ENCODE data around the gene RPRD1B. TPM values are rescaled to one million over a fixed set of nuclear protein-coding genes. Genes with fewer than 3 reads are reported as not detected.

RPRD1B gene
- total and polyA plus RNA-seq, 3 donors from 2014 or later = 30.4 to 50.5 (median 41.9) TPM

GRCh38 chr20:38091441-38092216 is 58.1 kb downstream of the RPRD1B start:
- H3K36me3 ChIP-seq (ENCODE audit: low read depth, missing control alignments) = no peaks in the 10 kb centered on the region
- peaks cover 17% of the 10 kb centered on the region for H3K4me1 ChIP-seq
- no peaks in the 10 kb centered on the region for H3K9me3 ChIP-seq
- DNase-seq = no peak
- no peak overlapping the region for H3K4me3 ChIP-seq
- intact Hi-C loops (cut with DNase I; ENCODE audit: low total_unique reads) = no loop called here
- H3K27me3 ChIP-seq = no peaks in the 10 kb centered on the region
- TF ChIP-seq CTCF (IDR thresholded peaks at IDR 0.05) (no peak), POLR2A (IDR thresholded peaks at IDR 0.05) (no peak)
- H3K27ac ChIP-seq = no peak overlapping the region
- 47 to 48% methylated on average over 6 of the region's 6 CpGs for WGBS, 2 donors

- no peak overlapping the region for H3K4me3 ChIP-seq
- TF ChIP-seq POLR2A (IDR thresholded peaks at IDR 0.05) = no peak
- TF ChIP-seq CTCF (IDR thresholded peaks at IDR 0.05) = no peak
- intact Hi-C loops (cut with DNase I; ENCODE audit: low total_unique reads) = no loop called here
- no peak overlapping the region for H3K27ac ChIP-seq
- DNase-seq = no peak
- peaks cover 17% of the 10 kb centered on the region for H3K4me1 ChIP-seq
- no peaks in the 10 kb centered on the region for H3K9me3 ChIP-seq
- 86 to 89% methylated on average over 12 of the region's 12 CpGs for WGBS, 2 donors
- no peaks in the 10 kb centered on the region for H3K36me3 ChIP-seq (ENCODE audit: low read depth, missing control alignments)
- no peaks in the 10 kb centered on the region for H3K27me3 ChIP-seq
Measured at GRCh38 chr20:38092260-38092857, 58.8 kb downstream of the RPRD1B start.

- H3K9me3 ChIP-seq = no peaks in the 10 kb centered on the region
- H3K4me1 ChIP-seq = peaks cover 17% of the 10 kb centered on the region
- intact Hi-C loops (cut with DNase I; ENCODE audit: low total_unique reads) = no loop called here
- TF ChIP-seq CTCF (IDR thresholded peaks at IDR 0.05) (no peak), POLR2A (IDR thresholded peaks at IDR 0.05) (no peak)
- DNase-seq = no peak
- no peak overlapping the region for H3K4me3 ChIP-seq
- no peaks in the 10 kb centered on the region for H3K36me3 ChIP-seq (ENCODE audit: low read depth, missing control alignments)
- H3K27ac ChIP-seq = no peak overlapping the region
- H3K27me3 ChIP-seq = no peaks in the 10 kb centered on the region
Measured at GRCh38 chr20:38092915-38093314, 59.4 kb downstream of the RPRD1B start.

DNA sequence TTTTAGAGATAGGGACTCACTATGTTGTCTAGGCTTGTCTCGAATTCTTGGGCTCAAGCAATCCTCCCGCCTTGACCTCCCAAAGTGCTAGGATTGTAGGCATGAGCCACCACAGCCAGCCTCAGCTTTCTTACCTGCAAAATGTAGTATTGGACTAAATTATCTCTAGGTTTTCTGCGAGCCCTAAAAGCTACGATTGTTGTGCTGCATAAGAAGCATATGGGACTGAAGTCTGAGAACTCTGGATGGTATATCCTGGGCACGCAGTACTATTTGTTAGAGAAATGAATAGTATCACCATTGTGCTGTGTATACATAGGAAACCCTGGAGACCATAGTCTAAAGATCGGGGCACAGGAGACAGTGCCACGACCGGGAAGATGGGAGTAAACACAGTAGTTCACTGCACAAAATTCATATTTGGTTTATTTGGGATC is 60.1 kb downstream of the RPRD1B start:
- 94 to 96% methylated on average over 8 of the region's 8 CpGs for WGBS, 2 donors
- Histone ChIP-seq H3K4me1 (peaks cover 17% of the 10 kb centered on the region), H3K36me3 (ENCODE audit: low read depth, missing control alignments) (no peaks in the 10 kb centered on the region), H3K4me3 (no peak overlapping the region), H3K27me3 (no peaks in the 10 kb centered on the region), H3K27ac (no peak overlapping the region), H3K9me3 (no peaks in the 10 kb centered on the region)
- TF ChIP-seq CTCF (IDR thresholded peaks at IDR 0.05) (no peak), POLR2A (IDR thresholded peaks at IDR 0.05) (no peak)
- intact Hi-C loops (cut with DNase I; ENCODE audit: low total_unique reads) = no loop called here
- DNase-seq = no peak
